GM10248 (cell line): ENCODE measurements around the gene OASL.
"Not testable (repeated sequence)": the region's sequence is repeated elsewhere in the genome, so short reads cannot be mapped to it uniquely, and the experiment has no call there.

Experiments
- CTCF ChIA-PET: fragments of 300-600 bp; sonication (Branson Sonifier 250); formaldehyde crosslinking; extraction: SDS; loops from one replicate; lab custom pipeline; 2021; ENCODE audit warnings: antibody characterized with exemption; lab: Yijun Ruan, JAX
- POLR2A ChIA-PET: fragments of 350-650 bp; sonication (Branson Sonifier 250); formaldehyde crosslinking; extraction: SDS; loops from one replicate; lab custom pipeline; 2020; ENCODE audit warnings: antibody characterized with exemption; lab: Yijun Ruan, JAX
- DNase-seq: peaks from one replicate; pipeline ENCODE4 v3.0.0; 2012; ENCODE audit errors: extremely low spot score
- CTCF ChIP-seq: IDR thresholded peaks from 2 replicates; pipeline ENCODE4 v1.5.1; 2012; ENCODE audit warnings: mild to moderate bottlenecking, low read depth; ENCODE audit errors: extremely low read depth, missing control alignments, control extremely low read depth

The OASL gene

GRCh38 chr12:121085069-121085468 lies 46.0 kb upstream of the OASL start:
- ChIA-PET CTCF (interaction anchor here (1.8 kb wide), 1 partner anchor 25 kb away, joined by 4 read pairs; no protein-coding TSS in a partner anchor), POLR2A (no interaction called here)
- no peak for TF ChIP-seq CTCF
- DNase-seq = no peak

- CTCF ChIA-PET = interaction anchor here (1.8 kb wide), 1 partner anchor 24 kb away, joined by 5 read pairs; no protein-coding TSS in a partner anchor
- TF ChIP-seq CTCF = no peak
- DNase-seq = no peak
- POLR2A ChIA-PET = no interaction called here
Observed at GRCh38 chr12:121084229-121084628, 45.2 kb upstream of the OASL start.

- ChIA-PET POLR2A (no interaction called here), CTCF (interaction anchor here (1.6 kb wide), 1 partner anchor 21 kb away, joined by 5 read pairs; no protein-coding TSS in a partner anchor)
- TF ChIP-seq CTCF = no peak
- no peak for DNase-seq
Observed at GRCh38 chr12:121080909-121081308, 41.9 kb upstream of the OASL start.

GRCh38 chr12:121079736-121080272 lies 40.8 kb upstream of the OASL start:
- CTCF ChIA-PET = interaction anchor here (1.6 kb wide), 1 partner anchor 20 kb away, joined by 5 read pairs; no protein-coding TSS in a partner anchor
- DNase-seq = no peak
- POLR2A ChIA-PET = no interaction called here
- no peak for TF ChIP-seq CTCF

- DNase-seq, POLR2A ChIA-PET: not testable (repeated sequence)
- CTCF ChIA-PET = interaction anchor here (0.8 to 2.0 kb wide), 3 partner anchors 12 to 18 kb away, joined by 3 to 6 read pairs (median 4); no protein-coding TSS in a partner anchor
Observed at GRCh38 chr12:121077440-121077839, 38.4 kb upstream of the OASL start.

GRCh38 chr12:121075911-121076310 lies 36.9 kb upstream of the OASL start:
- CTCF ChIA-PET, POLR2A ChIA-PET, DNase-seq: not testable (repeated sequence)

- no peak for DNase-seq
- CTCF ChIA-PET = interaction anchor here (2.1 kb wide), 1 partner anchor 12 kb away, joined by 13 read pairs; no protein-coding TSS in a partner anchor
- POLR2A ChIA-PET = no interaction called here
- TF ChIP-seq CTCF = no peak
Observed at GRCh38 chr12:121072147-121072546, 33.1 kb upstream of the OASL start.

GRCh38 chr12:121069206-121069605 lies 30.2 kb upstream of the OASL start:
- POLR2A ChIA-PET = no interaction called here

More at GRCh38 chr12:121069206-121069605, 30.2 kb upstream of the OASL start:
- CTCF ChIA-PET = no interaction called here
- DNase-seq = no peak
- TF ChIP-seq CTCF = no peak
